Ascending aorta (tissue), 2 donors: ENCODE data around the gene TMEM170A. TPM values are rescaled to one million over a fixed set of nuclear protein-coding genes. Genes with fewer than 3 reads are reported as not detected.

Source experiments
- DNase-seq, 2 donors: peaks; one replicate each; pipeline ENCODE4 v3.0.0-alpha.2; 2019; ENCODE audit warnings: low spot score in 2 of 2
- H3K27ac ChIP-seq, 2 donors: fragments of 200-600 bp; sonication (generic); one replicate each; pipeline ENCODE4 v1.5.1; 2016 to 2017; ENCODE audit warnings: mild to moderate bottlenecking in 1 of 2
- H3K27me3 ChIP-seq: fragments of 200-600 bp; sonication (generic); one replicate; pipeline ENCODE4 v1.5.1; 2017
- H3K36me3 ChIP-seq, 2 donors: fragments of 200-600 bp; sonication (generic); one replicate each; pipeline ENCODE4 v1.5.1; 2016
- H3K4me1 ChIP-seq, 2 donors: fragments of 200-600 bp; sonication (generic); one replicate each; pipeline ENCODE4 v1.5.1; 2016 to 2017; ENCODE audit warnings: mild to moderate bottlenecking in 1 of 2
- H3K4me3 ChIP-seq, 2 donors: fragments of 200-600 bp; sonication (generic); one replicate each; pipeline ENCODE4 v1.5.1; 2016 to 2017; ENCODE audit warnings: mild to moderate bottlenecking in 1 of 2
- H3K9me3 ChIP-seq, 2 donors: fragments of 200-600 bp; sonication (generic); one replicate each; pipeline ENCODE4 v1.5.1; 2016
- intact Hi-C: fragments of 100-400 bp; cut with DNase I; formaldehyde crosslinking; loops from one replicate; pipeline ENCODE4 v1.15.1; 2023
- total RNA-seq: library from RNA; depleted of rRNA; stranded (reverse); fragments of >200 nt; gene quantifications from one replicate; pipeline ENCODE4 v1.1.0, GENCODE V29; 2016
- TF ChIP-seq, protein P1 (sequence below), 3 experiments: fragments of 200-600 bp in 2 of 3; fragments of 450-650 bp in 1 of 3; sonication (generic) in 2 of 3; IDR thresholded peaks; one replicate each; pipeline ENCODE4 v1.5.1; 2016 to 2019; ENCODE audit warnings: antibody characterized with exemption in 3 of 3, mild to moderate bottlenecking in 1 of 3, moderate library complexity in 1 of 3

TMEM170A gene
- total RNA-seq, 1 donor from 2014 or later: 33.0 TPM

DNA sequence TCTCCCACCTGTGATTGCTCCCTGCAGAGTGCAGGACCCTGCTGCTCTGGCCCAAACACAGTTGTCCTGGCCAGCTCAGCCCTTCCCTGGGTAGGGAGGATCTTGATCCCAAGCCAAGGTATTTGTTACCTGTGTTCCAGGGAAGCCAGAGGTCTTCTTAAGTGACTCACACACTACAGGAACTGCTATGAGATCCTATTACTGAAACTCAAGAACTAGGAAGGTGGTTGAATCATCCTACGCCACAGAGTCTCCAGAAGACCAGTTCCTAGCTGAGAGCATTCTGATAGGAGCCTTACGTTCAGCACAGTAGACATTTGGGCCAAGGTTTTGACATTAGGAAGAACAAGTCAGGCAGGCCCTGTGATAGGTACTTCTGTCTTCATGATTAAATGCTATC, 18.7 kb upstream of the TMEM170A start:
- TF ChIP-seq, protein P1, sequence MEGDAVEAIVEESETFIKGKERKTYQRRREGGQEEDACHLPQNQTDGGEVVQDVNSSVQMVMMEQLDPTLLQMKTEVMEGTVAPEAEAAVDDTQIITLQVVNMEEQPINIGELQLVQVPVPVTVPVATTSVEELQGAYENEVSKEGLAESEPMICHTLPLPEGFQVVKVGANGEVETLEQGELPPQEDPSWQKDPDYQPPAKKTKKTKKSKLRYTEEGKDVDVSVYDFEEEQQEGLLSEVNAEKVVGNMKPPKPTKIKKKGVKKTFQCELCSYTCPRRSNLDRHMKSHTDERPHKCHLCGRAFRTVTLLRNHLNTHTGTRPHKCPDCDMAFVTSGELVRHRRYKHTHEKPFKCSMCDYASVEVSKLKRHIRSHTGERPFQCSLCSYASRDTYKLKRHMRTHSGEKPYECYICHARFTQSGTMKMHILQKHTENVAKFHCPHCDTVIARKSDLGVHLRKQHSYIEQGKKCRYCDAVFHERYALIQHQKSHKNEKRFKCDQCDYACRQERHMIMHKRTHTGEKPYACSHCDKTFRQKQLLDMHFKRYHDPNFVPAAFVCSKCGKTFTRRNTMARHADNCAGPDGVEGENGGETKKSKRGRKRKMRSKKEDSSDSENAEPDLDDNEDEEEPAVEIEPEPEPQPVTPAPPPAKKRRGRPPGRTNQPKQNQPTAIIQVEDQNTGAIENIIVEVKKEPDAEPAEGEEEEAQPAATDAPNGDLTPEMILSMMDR (IDR thresholded peaks at IDR 0.05): no peak
- H3K36me3 ChIP-seq: no peaks in the 10 kb centered on the region
- intact Hi-C loops: no loop called here
- no peak for DNase-seq
- H3K27me3 ChIP-seq: no peaks in the 10 kb centered on the region
- H3K9me3 ChIP-seq: no peaks in the 10 kb centered on the region
- H3K27ac ChIP-seq: no peak overlapping the region
- no peaks in the 10 kb centered on the region for H3K4me1 ChIP-seq
- no peak overlapping the region for H3K4me3 ChIP-seq

DNA sequence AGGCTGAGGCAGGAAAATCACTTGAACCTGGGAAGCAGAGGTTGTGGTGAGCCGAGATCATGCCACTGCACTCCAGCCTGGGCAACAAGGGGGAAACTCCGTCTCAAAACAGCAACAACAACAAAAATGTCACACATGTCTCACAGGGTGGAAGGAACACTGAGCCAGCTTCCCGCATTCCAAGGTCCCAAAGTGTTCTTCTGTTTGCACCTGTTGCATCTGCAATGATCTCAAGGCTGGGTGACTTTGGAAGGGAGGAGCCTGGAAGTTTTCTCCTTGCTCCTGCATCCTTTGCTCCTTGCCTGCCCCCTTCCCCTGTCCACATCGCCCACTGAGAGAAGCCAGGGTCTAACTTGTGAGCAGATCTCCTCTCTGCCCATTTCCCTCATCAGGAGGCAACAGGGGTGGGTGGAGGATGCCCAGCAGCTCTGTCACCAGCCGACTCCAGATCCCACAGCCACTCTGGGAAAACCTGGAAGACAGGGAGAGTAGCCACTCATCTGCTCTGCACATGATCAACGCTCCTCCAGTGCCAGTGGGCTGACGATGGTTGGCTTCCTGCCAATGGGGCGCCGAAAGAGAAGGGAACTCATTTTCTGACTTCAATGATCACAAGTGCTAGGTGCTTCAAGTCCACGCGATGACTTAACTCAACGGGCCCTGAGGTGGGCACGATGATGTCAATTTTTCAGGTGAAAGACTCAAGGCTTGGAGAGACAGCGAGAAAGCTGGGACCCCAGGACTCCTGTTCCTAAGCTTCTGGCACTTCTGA, 18.1 kb upstream of the TMEM170A start:
- TF ChIP-seq, protein P1 (IDR thresholded peaks at IDR 0.05): no peak
- no peak overlapping the region for H3K27ac ChIP-seq
- DNase-seq: no peak
- H3K4me1 ChIP-seq: no peaks in the 10 kb centered on the region
- H3K4me3 ChIP-seq: no peak overlapping the region
- intact Hi-C loops: no loop called here
- no peaks in the 10 kb centered on the region for H3K9me3 ChIP-seq
- H3K27me3 ChIP-seq: no peaks in the 10 kb centered on the region
- H3K36me3 ChIP-seq: no peaks in the 10 kb centered on the region

DNA sequence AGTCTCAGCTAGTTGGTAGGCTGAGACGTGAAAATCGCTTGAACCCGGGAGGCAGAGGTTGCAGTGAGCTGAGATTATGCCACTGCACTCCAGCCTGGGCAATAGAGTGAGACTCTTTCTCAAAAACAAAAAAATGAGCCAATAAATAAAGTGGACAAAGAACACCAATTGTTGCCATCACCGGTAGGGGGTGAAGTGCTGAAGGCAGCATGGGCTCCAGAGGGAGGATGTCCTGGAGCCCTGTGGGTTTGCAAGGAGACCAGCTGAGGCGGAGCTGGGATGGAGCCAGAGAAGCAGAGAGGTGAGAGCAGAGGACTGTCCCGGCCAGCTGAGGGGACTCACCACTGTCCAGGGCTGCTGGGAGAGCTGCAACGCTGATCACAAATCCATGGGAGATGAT, 17.0 kb upstream of the TMEM170A start:
- Histone ChIP-seq H3K9me3 (no peaks in the 10 kb centered on the region), H3K4me3 (no peak overlapping the region), H3K4me1 (no peaks in the 10 kb centered on the region), H3K27me3 (no peaks in the 10 kb centered on the region), H3K27ac (no peak overlapping the region), H3K36me3 (no peaks in the 10 kb centered on the region)
- TF ChIP-seq, protein P1 (IDR thresholded peaks at IDR 0.05): no peak
- intact Hi-C loops: no loop called here
- DNase-seq: no peak

- Histone ChIP-seq H3K4me3 (no peak overlapping the region), H3K27ac (no peak overlapping the region), H3K27me3 (no peaks in the 10 kb centered on the region), H3K36me3 (no peaks in the 10 kb centered on the region), H3K9me3 (no peaks in the 10 kb centered on the region), H3K4me1 (no peaks in the 10 kb centered on the region)
- TF ChIP-seq, protein P1 (IDR thresholded peaks at IDR 0.05): no peak
- intact Hi-C loops: no loop called here
- DNase-seq: no peak
Observed at GRCh38 chr16:75479421-75479990, 15.0 kb upstream of the TMEM170A start.

GRCh38 chr16:75478480-75479345, 14.2 kb upstream of the TMEM170A start:
- H3K27me3 ChIP-seq: no peaks in the 10 kb centered on the region
- no peaks in the 10 kb centered on the region for H3K9me3 ChIP-seq
- intact Hi-C loops: no loop called here
- DNase-seq: no peak
- no peak overlapping the region for H3K4me3 ChIP-seq
- H3K36me3 ChIP-seq: no peaks in the 10 kb centered on the region
- TF ChIP-seq, protein P1 (IDR thresholded peaks at IDR 0.05): no peak
- no peak overlapping the region for H3K27ac ChIP-seq
- no peaks in the 10 kb centered on the region for H3K4me1 ChIP-seq
